Nephron (organoid): ENCODE measurements around the gene PRICKLE2.

Experiments used
- H3K27ac Mint-ChIP-seq, 3 experiments: 2 replicates each; pipeline ENCODE4 v1.8.0; 2020; ENCODE audit warnings: mixed read lengths in 3 of 3, mild to moderate bottlenecking in 2 of 3, moderate library complexity in 1 of 3
- H3K27me3 Mint-ChIP-seq: 2 replicates; pipeline ENCODE4 v1.8.0; 2021; ENCODE audit warnings: low read depth, mild to moderate bottlenecking, moderate library complexity, mixed read lengths
- H3K36me3 Mint-ChIP-seq: 2 replicates; pipeline ENCODE4 v1.8.0; 2020; ENCODE audit warnings: low read depth, mixed read lengths
- H3K4me1 Mint-ChIP-seq: 2 replicates; pipeline ENCODE4 v1.8.0; 2020; ENCODE audit warnings: mixed read lengths
- H3K4me3 Mint-ChIP-seq, 3 experiments: 2 replicates each; pipeline ENCODE4 v1.8.0; 2020; ENCODE audit warnings: mild to moderate bottlenecking in 3 of 3, mixed read lengths in 3 of 3, moderate library complexity in 2 of 3
- H3K9me3 Mint-ChIP-seq: 2 replicates; pipeline ENCODE4 v1.8.0; 2020; ENCODE audit warnings: mixed read lengths
- TF ChIP-seq, protein P1 (sequence below), 3 experiments: fragments of 200-600 bp; sonication (generic); IDR thresholded peaks; one replicate each; pipeline ENCODE4 v1.5.0; 2021; ENCODE audit warnings: antibody characterized with exemption in 3 of 3; ENCODE audit not compliant: unreplicated experiment in 3 of 3

Gene PRICKLE2

GRCh38 chr3:64232821-64233220, 7.6 kb upstream of the PRICKLE2 start:
- H3K27ac Mint-ChIP-seq = no peak overlapping the region
- H3K4me1 Mint-ChIP-seq = peaks cover 12% of the 10 kb centered on the region
- peaks cover 33% of the 10 kb centered on the region for H3K36me3 Mint-ChIP-seq

GRCh38 chr3:64229903-64230302, 4.6 kb upstream of the PRICKLE2 start:
- Mint-ChIP-seq H3K4me3 (no peak overlapping the region), H3K9me3 (no peaks in the 10 kb centered on the region), H3K36me3 (peaks cover 8% of the 10 kb centered on the region), H3K27ac (no peak overlapping the region), H3K27me3 (no peaks in the 10 kb centered on the region), H3K4me1 (peaks cover 28% of the 10 kb centered on the region)
- TF ChIP-seq, protein P1, sequence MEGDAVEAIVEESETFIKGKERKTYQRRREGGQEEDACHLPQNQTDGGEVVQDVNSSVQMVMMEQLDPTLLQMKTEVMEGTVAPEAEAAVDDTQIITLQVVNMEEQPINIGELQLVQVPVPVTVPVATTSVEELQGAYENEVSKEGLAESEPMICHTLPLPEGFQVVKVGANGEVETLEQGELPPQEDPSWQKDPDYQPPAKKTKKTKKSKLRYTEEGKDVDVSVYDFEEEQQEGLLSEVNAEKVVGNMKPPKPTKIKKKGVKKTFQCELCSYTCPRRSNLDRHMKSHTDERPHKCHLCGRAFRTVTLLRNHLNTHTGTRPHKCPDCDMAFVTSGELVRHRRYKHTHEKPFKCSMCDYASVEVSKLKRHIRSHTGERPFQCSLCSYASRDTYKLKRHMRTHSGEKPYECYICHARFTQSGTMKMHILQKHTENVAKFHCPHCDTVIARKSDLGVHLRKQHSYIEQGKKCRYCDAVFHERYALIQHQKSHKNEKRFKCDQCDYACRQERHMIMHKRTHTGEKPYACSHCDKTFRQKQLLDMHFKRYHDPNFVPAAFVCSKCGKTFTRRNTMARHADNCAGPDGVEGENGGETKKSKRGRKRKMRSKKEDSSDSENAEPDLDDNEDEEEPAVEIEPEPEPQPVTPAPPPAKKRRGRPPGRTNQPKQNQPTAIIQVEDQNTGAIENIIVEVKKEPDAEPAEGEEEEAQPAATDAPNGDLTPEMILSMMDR (IDR thresholded peaks at IDR 0.05; ENCODE audit: unreplicated experiment in 3 of 3) = no peak

More at GRCh38 chr3:64232821-64233220, 7.6 kb upstream of the PRICKLE2 start:
- peaks cover 9% of the 10 kb centered on the region for H3K9me3 Mint-ChIP-seq
- H3K4me3 Mint-ChIP-seq = no peak overlapping the region
- TF ChIP-seq, protein P1 (IDR thresholded peaks at IDR 0.05; ENCODE audit: unreplicated experiment in 3 of 3) = no peak
- H3K27me3 Mint-ChIP-seq = no peaks in the 10 kb centered on the region

DNA sequence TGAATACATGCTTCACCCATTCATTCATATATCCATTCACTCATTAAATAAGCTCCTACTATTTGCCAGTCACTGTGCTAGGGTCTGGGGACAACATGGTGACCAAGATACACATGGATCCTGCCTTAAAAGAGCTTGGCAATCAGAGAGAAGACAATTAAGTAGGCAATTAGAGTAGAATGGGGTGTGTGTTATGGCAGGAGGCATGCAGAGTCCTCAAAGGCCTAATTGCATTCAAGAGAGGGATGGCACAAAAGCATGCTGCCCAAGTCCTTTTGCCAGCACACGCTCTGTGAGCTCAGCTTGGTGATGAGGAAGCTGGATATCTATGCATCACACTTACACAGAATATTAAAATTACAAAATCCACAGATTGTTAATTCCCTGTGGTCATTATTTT, 2.8 kb upstream of the PRICKLE2 start:
- Mint-ChIP-seq H3K4me3 (no peak overlapping the region), H3K27ac (peak overlapping the region in 1 of 3 experiments; percentile 63), H3K9me3 (no peaks in the 10 kb centered on the region), H3K27me3 (no peaks in the 10 kb centered on the region), H3K4me1 (peaks cover 40% of the 10 kb centered on the region), H3K36me3 (peaks cover 2% of the 10 kb centered on the region)
- TF ChIP-seq, protein P1 (IDR thresholded peaks at IDR 0.05; ENCODE audit: unreplicated experiment in 3 of 3) = no peak

DNA sequence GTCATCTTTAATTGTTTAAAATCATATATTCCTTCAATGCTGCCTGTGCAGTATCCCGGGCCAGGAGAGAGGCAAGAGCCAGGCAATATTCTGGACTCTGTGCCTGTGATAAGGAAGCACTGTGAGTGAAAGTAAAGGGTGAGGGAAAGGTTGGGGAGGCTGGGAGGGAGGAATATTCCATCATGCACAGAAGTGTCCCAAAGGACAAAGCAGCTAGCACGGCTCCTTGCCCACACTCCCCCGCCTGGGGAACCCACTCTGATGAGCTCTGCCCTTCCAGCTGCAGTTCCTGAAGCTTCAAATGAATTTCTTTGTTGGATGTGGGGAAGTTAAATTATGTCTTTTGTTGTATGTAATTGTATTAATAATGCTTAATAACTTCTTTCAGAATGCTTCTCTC, 1.5 kb upstream of the PRICKLE2 start:
- no peak overlapping the region for H3K4me3 Mint-ChIP-seq
- TF ChIP-seq, protein P1 (IDR thresholded peaks at IDR 0.05; ENCODE audit: unreplicated experiment in 3 of 3) = no peak
- H3K9me3 Mint-ChIP-seq = no peaks in the 10 kb centered on the region
- H3K4me1 Mint-ChIP-seq = peaks cover 54% of the 10 kb centered on the region
- no peaks in the 10 kb centered on the region for H3K36me3 Mint-ChIP-seq
- H3K27ac Mint-ChIP-seq = peak overlapping the region; percentile 7 to 63 (median 17)
- H3K27me3 Mint-ChIP-seq = no peaks in the 10 kb centered on the region

DNA sequence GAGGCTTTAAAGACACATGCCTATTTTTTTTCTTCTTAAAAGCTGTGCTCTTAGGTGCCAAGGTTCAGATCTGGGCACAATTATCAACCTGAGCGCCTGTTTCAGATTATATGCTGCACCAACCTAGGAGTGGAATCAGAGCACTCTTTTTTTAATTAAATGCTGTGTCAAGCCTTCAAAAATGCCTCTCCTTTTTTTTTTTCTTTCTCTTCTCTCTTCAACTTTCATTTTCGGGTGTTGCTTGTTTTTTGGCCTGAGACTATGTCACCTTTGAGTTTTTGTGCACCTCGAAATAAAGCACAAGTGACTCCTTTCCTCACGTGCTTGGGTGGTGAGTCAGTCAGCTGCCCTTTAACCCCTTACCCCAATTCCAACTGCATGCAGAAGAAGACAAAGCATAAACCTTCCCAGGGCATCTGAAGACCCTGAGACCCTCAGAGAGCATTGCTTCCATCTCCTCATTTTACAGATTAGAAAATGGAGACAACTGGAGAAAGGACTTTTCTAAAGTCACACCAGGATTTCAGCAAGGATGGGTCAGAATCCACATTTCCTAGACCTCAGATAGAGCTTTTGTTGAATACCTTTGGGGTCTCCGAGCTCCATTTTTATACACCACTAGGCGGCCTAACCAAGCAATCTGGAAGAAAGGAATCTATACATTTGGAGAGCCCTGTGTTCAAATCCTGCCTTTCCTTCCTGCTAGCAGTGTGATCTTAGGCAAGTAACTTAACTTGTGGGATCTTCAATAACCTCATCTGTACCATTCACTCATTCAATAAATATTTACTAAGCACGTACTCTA, 631 bp upstream of the PRICKLE2 start:
- peaks cover 62% of the 10 kb centered on the region for H3K4me1 Mint-ChIP-seq
- TF ChIP-seq, protein P1 (IDR thresholded peaks at IDR 0.05; ENCODE audit: unreplicated experiment in 3 of 3) = no peak
- H3K27ac Mint-ChIP-seq = peak overlapping the region; percentile 95 to 98 (median 96)
- no peaks in the 10 kb centered on the region for H3K9me3 Mint-ChIP-seq
- H3K4me3 Mint-ChIP-seq = peak overlapping the region; percentile 68 to 87 (median 76)
- H3K27me3 Mint-ChIP-seq = no peaks in the 10 kb centered on the region
- H3K36me3 Mint-ChIP-seq = no peaks in the 10 kb centered on the region
